HepG2 (cell line): ENCODE data around the gene LYRM4. TPM values are rescaled to one million over a fixed set of nuclear protein-coding genes. Genes with fewer than 3 reads are reported as not detected.

Experiments
- ATAC-seq: fragments of 200-7000 bp; cut with Tn5 transposase; 3 replicates; pipeline ENCODE4 v1.9.1; 2020; ENCODE audit warnings: mild to moderate bottlenecking, moderate library complexity
- BruUV-seq: library from RNA; stranded (reverse); fragments of 400-500 nt; replicated peaks from 2 replicates; lab custom pipeline; 2021; lab: Mats Ljungman, UMichigan
- CTCF ChIA-PET: fragments of 300-600 bp; formaldehyde crosslinking; extraction: SDS; loops from one replicate; lab custom pipeline; 2021; ENCODE audit warnings: low total read pairs, inconsistent platforms, low intra/inter-chr PET ratio; lab: Yijun Ruan, JAX
- POLR2A ChIA-PET: fragments of 350-600 bp; sonication (Branson Sonifier 250); formaldehyde crosslinking; loops from one replicate; lab custom pipeline; 2020; ENCODE audit warnings: antibody characterized with exemption, inconsistent platforms; lab: Yijun Ruan, JAX
- DNase-seq: peaks from one replicate; pipeline ENCODE4 v3.0.0-alpha.2; 2015; ENCODE audit warnings: low spot score
- FAIRE-seq: peaks from 3 replicates; lab custom pipeline; 2011; peaks lifted over from hg19 to GRCh38; lab: Jason Lieb, UNC
- H2AFZ ChIP-seq: one replicate; pipeline ENCODE4 v1.6.1; 2011; ENCODE audit warnings: low read length, inconsistent platforms
- H3K27ac ChIP-seq: fragments of 300-600 bp; 3 replicates; pipeline ENCODE4 v1.8.0; 2011; ENCODE audit warnings: mixed run types, mild to moderate bottlenecking, mixed read lengths, low read length, inconsistent platforms; ENCODE audit not compliant: insufficient read depth; ENCODE audit errors: extremely low read length
- H3K27me3 ChIP-seq, 2 experiments: fragments of 200-600 bp in 1 of 2; 2 replicates in 1 of 2; 3 replicates in 1 of 2; pipeline versions ENCODE4 v1.6.0 to v1.8.0; 2011; ENCODE audit warnings: low read length in 2 of 2, mild to moderate bottlenecking in 2 of 2, moderate library complexity in 2 of 2, inconsistent platforms in 1 of 2; ENCODE audit not compliant: insufficient read depth in 2 of 2, control insufficient read depth in 1 of 2
- H3K36me3 ChIP-seq, 2 experiments: fragments of 200-600 bp in 1 of 2; replicated peaks in 1 of 2; 2 replicates in 1 of 2; 3 replicates in 1 of 2; pipeline versions ENCODE4 v1.5.1 to v1.8.0; 2011; ENCODE audit warnings: low read length in 2 of 2, inconsistent platforms in 1 of 2; ENCODE audit not compliant: insufficient read depth in 2 of 2, control insufficient read depth in 1 of 2
- H3K4me1 ChIP-seq: 2 replicates; pipeline ENCODE4 v1.5.1; 2012; ENCODE audit warnings: low read length, inconsistent platforms; ENCODE audit not compliant: insufficient read depth
- H3K4me2 ChIP-seq: 2 replicates; pipeline ENCODE4 v1.6.0; 2011; ENCODE audit warnings: low read depth, low read length, inconsistent platforms
- H3K4me3 ChIP-seq, 3 experiments: fragments of 200-600 bp in 1 of 3; sonication (generic), shearing (Covaris generic) in 1 of 3; replicated peaks in 1 of 3; 2 replicates each; pipeline ENCODE4 v1.5.1; 2011 to 2016; ENCODE audit warnings: low read length in 3 of 3, inconsistent platforms in 2 of 3, low read depth in 2 of 3, mild to moderate bottlenecking in 2 of 3, control low read depth in 1 of 3, mixed read lengths in 1 of 3; ENCODE audit not compliant: insufficient read depth in 1 of 3
- H3K79me2 ChIP-seq: one replicate; pipeline ENCODE4 v1.6.1; 2011; ENCODE audit warnings: low read length, inconsistent platforms; ENCODE audit not compliant: insufficient read depth
- H3K9ac ChIP-seq: 2 replicates; pipeline ENCODE4 v1.6.0; 2011; ENCODE audit warnings: mild to moderate bottlenecking, low read depth, low read length, inconsistent platforms; ENCODE audit not compliant: insufficient read depth
- H3K9me3 ChIP-seq: 2 replicates; pipeline ENCODE4 v1.5.1; 2012; ENCODE audit warnings: mild to moderate bottlenecking, low read length
- H4K20me1 ChIP-seq: 2 replicates; pipeline ENCODE4 v1.6.0; 2011; ENCODE audit warnings: inconsistent platforms, mild to moderate bottlenecking, low read length, moderate library complexity; ENCODE audit not compliant: insufficient read depth
- MLXIP ChIP-seq: sonication (generic); formaldehyde crosslinking; IDR thresholded peaks from 2 replicates; pipeline ENCODE4 v1.9.0; 2021; ENCODE audit warnings: missing genetic modification reagents, borderline replicate concordance
- PAX8 ChIP-seq: sonication (generic); formaldehyde crosslinking; IDR thresholded peaks from 2 replicates; pipeline ENCODE4 v1.8.0; 2022; ENCODE audit warnings: mild to moderate bottlenecking, missing genetic modification reagents, borderline replicate concordance
- PHF21A ChIP-seq: sonication (generic); formaldehyde crosslinking; IDR thresholded peaks from 2 replicates; pipeline ENCODE4 v1.5.0; 2020; ENCODE audit warnings: mild to moderate bottlenecking, missing genetic modification reagents
- PRDM4 ChIP-seq: sonication (generic); formaldehyde crosslinking; IDR thresholded peaks from 2 replicates; pipeline ENCODE4 v1.9.0; 2021; ENCODE audit warnings: missing genetic modification reagents, borderline replicate concordance
- REPIN1 ChIP-seq: sonication (generic); formaldehyde crosslinking; IDR thresholded peaks from 2 replicates; pipeline ENCODE4 v1.8.0; 2022; ENCODE audit warnings: missing genetic modification reagents, low read depth, mild to moderate bottlenecking, borderline replicate concordance
- THAP9 ChIP-seq: sonication (generic); formaldehyde crosslinking; IDR thresholded peaks from 2 replicates; pipeline ENCODE4; 2020; ENCODE audit warnings: missing genetic modification reagents, mild to moderate bottlenecking, borderline replicate concordance
- ZEB1 ChIP-seq: IDR thresholded peaks from 2 replicates; pipeline ENCODE4 v1.6.1; 2012; ENCODE audit warnings: mild to moderate bottlenecking, low read depth, inconsistent platforms; ENCODE audit not compliant: insufficient replicate concordance
- WGBS: methylation state at CpG from one replicate; pipeline ENCODE4 v1.1.6; 2017; ENCODE audit warnings: low lambda C conversion rate; 5-methylcytosine and 5-hydroxymethylcytosine counted together
- in situ Hi-C: cut with HindIII; loops from 2 replicates; pipeline ENCODE4 v1.10.0; 2017; ENCODE audit warnings: low pct_unique_long_range_greater_than_20kb; ENCODE audit not compliant: extremely low pct_ligation_motif_present
- intact Hi-C: fragments of 100-400 bp; cut with micrococcal nuclease; formaldehyde crosslinking; loops from one replicate; pipeline ENCODE4 v1.10.0; 2022; ENCODE audit not compliant: unreplicated experiment
- polyA plus RNA-seq, 8 experiments: library from polyadenylated mRNA; depleted of rRNA in 3 of 8; stranded (reverse) in 7 of 8; unstranded in 1 of 8; fragments of >200 nt; fragmentation: Illumina TruSeq in 4 of 8; extraction: Trizol in 4 of 8; gene quantifications; 2 replicates each; pipeline versions ENCODE4 v1.2.1 to v1.2.3, GENCODE V29; 2011 to 2016; ENCODE audit warnings: low read depth in 4 of 8, missing spikeins in 1 of 8, mixed read lengths in 1 of 8; ENCODE audit not compliant: insufficient read depth in 1 of 8
- total RNA-seq, 5 experiments: library from RNA; depleted of rRNA; stranded (reverse); fragments of >200 nt; fragmentation: Illumina TruSeq; extraction: Trizol; gene quantifications; 2 replicates each; pipeline ENCODE4 v1.2.3, GENCODE V29; 2016; ENCODE audit warnings: low read depth in 1 of 5

LYRM4 gene
- total and polyA plus RNA-seq, 2 of the 13 experiments (the other 11 are each of a cell fraction or from before 2014, with no cell fraction given): 64.6 to 67.5 TPM

- WGBS: 83% methylated on average over 9 of the region's 9 CpGs
- POLR2A ChIA-PET: no interaction called here
- ATAC-seq: no peak
- no peak overlapping the region for H3K9ac ChIP-seq
- DNase-seq: no peak
- TF ChIP-seq REPIN1 (no peak), PAX8 (no peak), MLXIP (CRISPR knock-in tag) (no peak), PRDM4 (CRISPR knock-in tag) (no peak), PHF21A (no peak), ZEB1 (no peak), THAP9 (CRISPR knock-in tag) (no peak)
- TF ChIP-seq, all 625 proteins: peak for 0
- Histone ChIP-seq H3K79me2 (no peaks in the 10 kb centered on the region), H3K27me3 (no peaks in the 10 kb centered on the region), H4K20me1 (no peaks in the 10 kb centered on the region), H3K9me3 (no peaks in the 10 kb centered on the region), H2AFZ (no peak overlapping the region), H3K4me2 (no peak overlapping the region), H3K4me3 (no peak overlapping the region), H3K27ac (no peak overlapping the region), H3K36me3 (peaks cover 9 to 28% of the 10 kb centered on the region in 2 experiments; a peak in 3 of 5 replicates), H3K4me1 (no peaks in the 10 kb centered on the region)
- in situ Hi-C loops: no loop called here
- FAIRE-seq: no peak
- CTCF ChIA-PET: no interaction called here
- no TSS peak for BruUV-seq
- intact Hi-C loops: no loop called here
Measured at GRCh38 chr6:5108068-5108467, 152.7 kb downstream of the LYRM4 start.
